Endodermal cell (in vitro differentiated cells): ENCODE data around the gene TMEM223. TPM values are rescaled to one million over a fixed set of nuclear protein-coding genes. Genes with fewer than 3 reads are reported as not detected.
A peak's percentile ranks its signal among the peaks of the same experiment; 100 is the strongest.

Experiments
- DNase-seq: peaks from one replicate; pipeline ENCODE4 v3.0.0-alpha.2; 2017
- H3K27ac ChIP-seq: 2 replicates; pipeline ENCODE4 v1.5.1; 2013; ENCODE audit warnings: mild to moderate bottlenecking, low read depth, low read length, moderate library complexity
- H3K27me3 ChIP-seq: 2 replicates; pipeline ENCODE4 v1.6.1; 2013; ENCODE audit warnings: mild to moderate bottlenecking, low read length, moderate library complexity; ENCODE audit not compliant: insufficient read depth, control insufficient read depth, poor library complexity, severe bottlenecking
- H3K36me3 ChIP-seq: 2 replicates; pipeline ENCODE4 v1.7.0; 2013; ENCODE audit warnings: mild to moderate bottlenecking, low read length, moderate library complexity; ENCODE audit not compliant: control insufficient read depth, insufficient read depth
- H3K4me1 ChIP-seq: one replicate; pipeline ENCODE4 v1.7.0; 2013; ENCODE audit warnings: low read length; ENCODE audit not compliant: control insufficient read depth, insufficient read depth
- H3K4me3 ChIP-seq: 2 replicates; pipeline ENCODE4 v1.5.1; 2013; ENCODE audit warnings: mild to moderate bottlenecking, low read length, moderate library complexity
- H3K9ac ChIP-seq: 2 replicates; pipeline ENCODE4 v1.6.1; 2013; ENCODE audit warnings: mild to moderate bottlenecking, low read length, moderate library complexity; ENCODE audit not compliant: poor library complexity, severe bottlenecking; ENCODE audit errors: extremely low read depth
- H3K9me3 ChIP-seq: 2 replicates; pipeline ENCODE4 v1.6.1; 2013; ENCODE audit warnings: mild to moderate bottlenecking, low read length, moderate library complexity; ENCODE audit not compliant: control insufficient read depth
- H3K27ac Mint-ChIP-seq: 2 replicates; pipeline ENCODE4 v1.8.0; 2020; ENCODE audit warnings: mixed read lengths
- H3K27me3 Mint-ChIP-seq: 2 replicates; pipeline ENCODE4 v1.8.0; 2021; ENCODE audit warnings: mild to moderate bottlenecking, mixed read lengths; ENCODE audit not compliant: insufficient read depth
- H3K36me3 Mint-ChIP-seq: 2 replicates; pipeline ENCODE4 v1.8.0; 2020; ENCODE audit warnings: low read depth, mixed read lengths
- H3K4me1 Mint-ChIP-seq: 2 replicates; pipeline ENCODE4 v1.8.0; 2020; ENCODE audit warnings: mixed read lengths
- H3K4me3 Mint-ChIP-seq: 2 replicates; pipeline ENCODE4 v1.8.0; 2020; ENCODE audit warnings: mild to moderate bottlenecking, moderate library complexity, mixed read lengths
- H3K9me3 Mint-ChIP-seq: 2 replicates; pipeline ENCODE4 v1.8.0; 2020; ENCODE audit warnings: mild to moderate bottlenecking, mixed read lengths
- CTCF ChIP-seq: fragments of 200-600 bp; sonication (generic); conservative IDR thresholded peaks from 2 replicates; pipeline ENCODE4 v1.5.0; 2021; ENCODE audit warnings: antibody characterized with exemption, mild to moderate bottlenecking
- WGBS, 2 experiments: methylation state at CpG; one replicate each; pipeline versions ENCODE4 v1.1.5 to v1.1.7; 2013; ENCODE audit warnings: missing lambda C conversion rate in 2 of 2, mixed read lengths in 1 of 2; ENCODE audit not compliant: insufficient coverage in 1 of 2, insufficient read length in 1 of 2; 5-methylcytosine and 5-hydroxymethylcytosine counted together
- total RNA-seq, 2 donors: library from RNA; stranded (reverse); fragmentation: NEBNext Ultra II Directional in 1 of 2; extraction: Animal tissue kit (Norgen Biotek cat#: 25700) in 1 of 2; gene quantifications; 2 replicates in 1 of 2; 3 replicates in 1 of 2; pipeline ENCODE4 v1.2.1, GENCODE V29; 2021

Gene TMEM223
- total RNA-seq, 2 donors from 2014 or later = 18.4 to 21.0 TPM

DNA sequence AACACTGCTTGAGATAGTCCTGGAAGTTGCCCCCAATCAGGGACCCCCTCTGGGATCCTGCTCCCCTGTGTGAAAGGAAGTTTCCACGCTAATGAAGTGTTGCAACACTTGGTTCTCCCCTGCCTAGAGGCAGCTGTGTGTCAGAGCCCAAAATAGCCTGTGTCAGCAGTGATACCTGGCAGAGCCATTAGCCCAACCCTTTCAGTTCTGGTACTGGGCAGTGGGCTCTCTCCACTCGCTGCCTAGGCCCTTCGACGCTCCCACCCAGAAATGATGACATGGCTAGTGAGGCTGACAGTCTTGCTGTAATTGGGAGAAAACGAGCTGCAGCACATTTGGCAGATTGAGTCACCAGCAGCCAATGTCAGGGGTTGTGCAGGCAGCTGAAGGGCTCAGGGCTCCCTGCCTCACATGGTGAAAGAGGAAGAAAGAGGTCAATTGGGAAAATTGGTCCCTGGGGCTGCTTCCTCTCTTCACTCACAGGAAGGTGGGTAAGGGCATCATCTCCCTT lies 14.9 kb upstream of the TMEM223 start:
- H3K9me3 Mint-ChIP-seq = no peaks in the 10 kb centered on the region
- Histone ChIP-seq H3K27ac (no peak overlapping the region), H3K4me1 (peaks cover 10% of the 10 kb centered on the region), H3K27me3 (no peaks in the 10 kb centered on the region), H3K36me3 (peaks cover 40% of the 10 kb centered on the region), H3K4me3 (peak overlapping the region; percentile 96), H3K9me3 (no peaks in the 10 kb centered on the region), H3K9ac (peak overlapping the region; percentile 88)
- WGBS, 2 experiments = 73 to 87% methylated on average over 5 of the region's 5 CpGs
- DNase-seq = peak; percentile 59
- H3K36me3 Mint-ChIP-seq = peaks cover 18% of the 10 kb centered on the region
- peak overlapping the region; percentile 94 for H3K4me3 Mint-ChIP-seq
- H3K27me3 Mint-ChIP-seq = no peaks in the 10 kb centered on the region
- TF ChIP-seq CTCF = no peak
- H3K4me1 Mint-ChIP-seq = peaks cover 20% of the 10 kb centered on the region
- peak overlapping the region; percentile 98 for H3K27ac Mint-ChIP-seq

DNA sequence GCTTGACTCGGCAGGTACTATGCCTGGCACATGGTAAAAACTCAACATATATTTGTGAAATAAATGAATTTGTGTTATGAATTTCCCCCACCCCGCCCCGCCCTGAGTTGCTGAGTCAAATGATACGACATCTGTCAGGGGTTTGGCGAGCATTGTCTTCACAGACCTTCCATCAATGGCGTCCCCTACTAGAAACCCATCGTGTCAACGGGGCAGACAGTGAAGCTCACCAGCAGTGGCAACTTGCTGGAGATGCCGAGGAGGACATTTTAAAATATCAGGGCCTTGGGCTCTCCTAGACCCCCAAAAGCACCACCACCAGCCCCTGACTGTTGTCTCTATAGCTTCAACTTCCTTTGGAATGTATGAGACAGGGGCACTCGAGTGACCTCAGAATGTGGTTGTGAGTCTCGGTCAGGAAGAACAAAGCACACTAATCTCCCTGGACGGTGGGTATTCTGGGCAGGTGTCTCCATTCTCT lies 14.2 kb upstream of the TMEM223 start:
- H3K36me3 Mint-ChIP-seq = peaks cover 25% of the 10 kb centered on the region
- peak; percentile 57 for DNase-seq

GRCh38 chr11:62805076-62805892 lies 13.5 kb upstream of the TMEM223 start, which contains the start of gene NXF1:
Gene NXF1 (minus strand): TSS chr11:62805440. CDS start chr11:62805356, 84 bp downstream.
- no peaks in the 10 kb centered on the region for H3K27me3 Mint-ChIP-seq

More for the DNA sequence above, 14.2 kb upstream of the TMEM223 start:
- peak; percentile 1 for TF ChIP-seq CTCF
- H3K27me3 ChIP-seq = no peaks in the 10 kb centered on the region
- peak overlapping the region; percentile 80 for H3K27ac ChIP-seq
- H3K4me3 Mint-ChIP-seq = peak overlapping the region; percentile 94
- WGBS, 2 experiments = 40 to 50% methylated on average over 7 to 12 of the region's 12 CpGs
- H3K4me1 ChIP-seq = peaks cover 10% of the 10 kb centered on the region
- H3K4me1 Mint-ChIP-seq = peaks cover 19% of the 10 kb centered on the region
- H3K27me3 Mint-ChIP-seq = no peaks in the 10 kb centered on the region
- peaks cover 43% of the 10 kb centered on the region for H3K36me3 ChIP-seq
- no peaks in the 10 kb centered on the region for H3K9me3 ChIP-seq
- peak overlapping the region; percentile 98 for H3K27ac Mint-ChIP-seq
- peak overlapping the region; percentile 88 for H3K9ac ChIP-seq
- no peaks in the 10 kb centered on the region for H3K9me3 Mint-ChIP-seq
- H3K4me3 ChIP-seq = peak overlapping the region; percentile 96

More at GRCh38 chr11:62805076-62805892, 13.5 kb upstream of the TMEM223 start, which contains the start of gene NXF1:
- H3K27me3 ChIP-seq = no peaks in the 10 kb centered on the region
- H3K9ac ChIP-seq = peak within 1 kb of the TSS; percentile 88
- H3K36me3 ChIP-seq = peaks cover 45% of the 10 kb centered on the region
- H3K27ac ChIP-seq = peak within 1 kb of the TSS; percentile 80
- no peaks in the 10 kb centered on the region for H3K9me3 ChIP-seq
- peak; percentile 48 for TF ChIP-seq CTCF
- peak within 1 kb of the TSS; percentile 98 for H3K27ac Mint-ChIP-seq
- H3K4me3 Mint-ChIP-seq = peak within 1 kb of the TSS; percentile 94
- H3K9me3 Mint-ChIP-seq = no peaks in the 10 kb centered on the region
- peak; percentile 98 for DNase-seq
- WGBS, 2 experiments = 0 to 1% methylated on average over 32 to 77 of the region's 77 CpGs
- H3K36me3 Mint-ChIP-seq = peaks cover 28% of the 10 kb centered on the region
- peaks cover 10% of the 10 kb centered on the region for H3K4me1 ChIP-seq
- peaks cover 19% of the 10 kb centered on the region for H3K4me1 Mint-ChIP-seq
- H3K4me3 ChIP-seq = peak within 1 kb of the TSS; percentile 96
